NCI-H510A (cell line): ENCODE results near the gene FMOD.

Experiments
- DNase-seq: peaks from one replicate; lab custom pipeline; 2025; lab: John Stamatoyannopoulos, UW

Gene FMOD

DNA sequence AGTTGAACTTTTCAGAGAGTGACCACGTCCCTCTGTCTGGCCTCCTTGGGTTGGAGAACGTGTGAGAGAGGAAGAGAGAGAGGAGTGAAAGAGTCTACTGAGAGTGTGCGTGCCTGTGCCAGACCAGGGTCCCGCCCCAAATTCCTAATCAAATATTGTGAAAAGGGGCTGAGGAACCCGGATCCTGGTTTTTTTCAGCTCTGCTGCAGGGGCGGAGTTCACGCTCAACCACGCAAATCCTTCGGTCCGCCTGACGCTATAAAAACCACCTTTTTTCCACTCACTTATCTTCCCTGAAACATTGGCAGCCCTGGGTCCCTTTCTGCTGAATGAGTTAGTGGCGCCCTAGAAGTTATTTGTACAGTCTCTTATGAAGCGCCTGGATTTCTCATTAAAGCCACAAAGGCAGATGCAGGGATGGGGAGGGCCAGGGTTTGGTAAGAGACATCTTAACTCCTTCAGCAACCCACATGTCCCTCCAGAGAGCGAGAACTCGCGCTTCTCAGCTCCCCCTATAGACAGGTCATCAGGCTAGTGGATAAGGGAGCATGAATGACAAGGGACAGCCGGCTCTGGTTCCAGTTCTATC lies at the start of gene FMOD:
TSS of gene FMOD (minus strand) at position 86 of the 589 bp plus-strand sequence. CDS start 2,852 bp downstream, outside the sequence.
- no peak for DNase-seq

DNA sequence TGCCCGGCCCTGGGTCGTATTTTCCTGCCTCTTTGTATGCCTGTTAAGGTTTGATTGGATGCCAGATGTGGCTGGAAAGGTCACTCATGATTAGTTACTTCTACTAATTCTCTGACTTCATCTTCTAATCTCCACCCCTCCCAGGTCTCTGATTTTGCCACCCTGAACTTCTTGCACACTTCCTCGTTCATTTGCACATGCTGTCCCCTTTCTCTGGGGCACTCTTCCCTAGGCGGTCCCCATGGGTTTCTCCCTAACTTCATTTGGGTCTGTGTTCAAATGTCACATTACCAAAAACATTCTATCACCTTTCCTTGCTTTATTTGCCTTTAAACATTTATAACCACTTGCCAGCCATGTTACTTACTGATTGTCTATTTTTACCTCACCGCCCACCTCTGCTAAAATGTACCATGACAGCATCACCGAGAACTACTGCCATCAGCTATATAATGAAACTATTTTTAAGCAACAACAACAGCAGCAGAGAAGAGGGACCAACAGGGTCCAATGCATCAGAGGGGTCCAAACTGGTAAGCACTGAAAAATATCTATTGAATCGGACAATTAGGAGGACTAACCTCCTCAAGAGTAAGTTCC lies 45.8 kb upstream of the FMOD start:
- no peak for DNase-seq

DNA sequence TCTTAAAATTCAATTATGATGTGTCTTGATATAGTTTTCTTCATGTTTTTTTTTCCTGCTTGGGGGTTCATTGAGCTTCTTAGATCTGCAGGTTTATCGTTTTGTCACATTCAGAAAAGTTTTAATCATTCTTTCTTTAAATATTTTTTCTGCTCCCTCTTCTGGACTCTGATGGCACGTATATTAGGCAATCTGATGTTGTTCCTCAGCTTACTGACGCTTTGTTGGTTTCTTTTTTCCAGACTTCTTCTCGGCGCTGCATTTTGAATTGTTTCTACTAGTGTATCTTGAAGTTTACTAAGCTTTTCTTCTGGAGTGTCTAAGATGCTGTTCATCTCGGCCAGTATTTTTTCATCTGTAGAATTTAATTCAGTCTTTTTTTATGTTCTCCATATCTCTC lies 44.8 kb upstream of the FMOD start:
- DNase-seq = no peak

DNA sequence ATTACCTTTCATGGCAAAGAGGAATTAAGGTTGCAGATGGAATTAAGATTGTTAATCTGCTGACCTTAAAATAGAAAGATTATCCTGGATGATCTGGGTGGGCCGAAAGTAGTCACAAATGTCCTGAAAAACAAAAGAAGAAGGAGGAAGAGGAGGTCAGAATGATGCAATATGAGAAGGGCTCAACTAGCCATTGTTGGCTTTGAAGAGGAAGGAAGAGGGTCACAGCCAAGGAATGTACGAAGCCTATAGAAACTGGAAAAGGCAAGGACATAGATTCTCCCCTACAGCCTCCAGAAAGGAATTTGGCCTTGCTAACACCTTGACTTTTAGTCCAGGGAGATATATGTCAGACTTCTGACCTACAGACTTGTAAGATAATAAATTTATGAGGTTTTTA lies 39.4 kb upstream of the FMOD start:
- DNase-seq = no peak

DNA sequence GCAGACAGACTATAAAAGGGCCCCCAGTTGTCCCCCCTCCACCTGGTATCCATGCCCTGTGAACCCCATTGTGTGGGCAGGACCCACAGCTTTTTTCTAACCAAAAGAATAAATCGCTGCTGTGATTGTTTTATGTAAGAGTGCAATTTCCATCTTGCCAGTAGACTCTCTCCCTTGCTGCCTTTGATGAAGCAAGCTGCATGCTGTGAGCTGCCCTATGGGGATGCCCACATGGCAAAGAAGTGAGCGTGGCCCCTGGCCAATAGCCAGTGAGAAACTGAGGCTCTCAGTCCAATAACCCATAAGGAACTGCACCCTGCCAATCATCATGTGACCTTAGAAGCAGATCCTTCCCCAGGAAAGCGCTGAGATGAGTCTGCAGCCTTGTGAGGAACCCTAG lies 37.8 kb upstream of the FMOD start:
- DNase-seq = no peak

DNA sequence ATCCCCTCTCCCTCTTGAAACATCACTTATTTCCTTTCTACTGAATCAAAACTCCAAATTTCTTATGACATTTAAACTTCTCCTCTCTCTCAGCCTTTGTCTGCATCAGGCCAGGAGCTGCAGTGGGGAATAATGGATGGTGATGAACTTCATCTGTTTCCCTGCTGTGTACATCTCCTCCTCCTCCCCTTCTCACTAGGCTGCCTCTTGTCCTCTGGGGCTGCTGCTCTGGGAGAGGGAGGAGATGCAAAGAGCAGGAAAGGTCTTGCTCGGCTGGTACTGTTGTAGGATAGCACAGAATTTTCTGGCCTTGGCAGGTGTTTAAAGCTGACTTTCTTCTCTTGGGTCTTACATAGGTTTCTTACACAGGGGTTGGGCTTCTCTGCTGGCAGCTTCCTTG lies 31.1 kb upstream of the FMOD start:
- DNase-seq = no peak

DNA sequence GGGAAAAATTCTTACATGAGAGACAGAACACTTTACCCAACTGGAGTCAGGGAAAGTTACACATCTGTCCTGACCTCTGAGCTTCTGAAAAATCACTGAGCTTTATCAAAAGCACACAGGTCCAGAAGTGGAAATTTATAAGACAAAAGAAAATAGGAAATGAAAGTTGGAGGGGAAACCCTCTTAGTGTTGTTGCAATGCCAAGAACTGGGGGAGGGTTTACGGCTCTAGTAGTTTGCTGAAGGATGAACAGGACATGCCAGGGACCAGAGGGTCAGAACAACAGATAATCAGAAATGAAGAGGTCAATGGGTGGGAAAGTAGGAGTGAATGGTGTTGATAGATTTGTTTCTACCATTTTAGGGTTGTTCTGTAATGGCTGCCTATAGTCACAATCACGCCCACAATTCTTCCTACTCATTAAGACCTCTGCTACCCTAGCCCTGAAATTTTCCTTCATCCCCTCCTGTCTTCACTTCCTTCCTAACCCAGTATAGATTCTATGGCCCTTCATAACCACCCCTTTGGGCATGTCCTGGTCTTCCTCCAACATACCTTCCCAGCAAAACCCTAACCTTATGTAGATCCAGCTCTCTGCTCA lies 30.3 kb upstream of the FMOD start:
- DNase-seq = no peak

DNA sequence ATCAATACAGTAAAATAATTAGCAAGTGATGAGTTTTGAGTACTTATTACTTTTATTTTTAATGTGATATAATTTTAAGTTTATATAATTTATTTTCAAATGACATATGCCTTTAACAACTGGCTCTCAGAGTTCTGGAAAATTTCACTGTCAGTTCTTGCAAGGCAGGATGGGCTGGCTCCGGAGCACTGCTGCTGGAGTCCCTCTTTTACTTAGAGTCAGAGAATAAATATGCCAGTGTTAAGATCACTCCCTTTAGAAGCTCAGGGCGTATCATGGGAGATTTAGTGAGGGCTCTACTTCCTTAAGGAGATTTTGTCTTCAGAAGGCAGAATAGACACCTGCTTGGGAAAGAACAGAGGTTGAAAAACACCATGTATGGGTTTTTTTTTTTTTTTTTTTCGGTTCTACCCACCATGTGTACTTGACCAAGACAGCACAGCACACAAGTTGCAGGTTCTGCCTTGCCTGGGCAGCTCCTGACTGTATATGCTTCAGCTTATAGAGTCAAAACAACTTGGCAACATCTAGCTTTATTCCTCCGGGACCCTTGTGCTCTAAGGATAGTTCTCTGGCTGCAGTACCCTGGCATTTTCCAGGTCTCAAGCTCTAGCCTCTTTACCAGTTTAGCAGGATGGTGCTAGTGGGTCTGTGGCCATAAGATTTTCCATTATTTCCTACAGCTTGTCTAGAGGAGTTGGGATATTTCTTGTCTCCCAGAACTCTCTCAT lies 29.7 kb upstream of the FMOD start:
- no peak for DNase-seq

DNA sequence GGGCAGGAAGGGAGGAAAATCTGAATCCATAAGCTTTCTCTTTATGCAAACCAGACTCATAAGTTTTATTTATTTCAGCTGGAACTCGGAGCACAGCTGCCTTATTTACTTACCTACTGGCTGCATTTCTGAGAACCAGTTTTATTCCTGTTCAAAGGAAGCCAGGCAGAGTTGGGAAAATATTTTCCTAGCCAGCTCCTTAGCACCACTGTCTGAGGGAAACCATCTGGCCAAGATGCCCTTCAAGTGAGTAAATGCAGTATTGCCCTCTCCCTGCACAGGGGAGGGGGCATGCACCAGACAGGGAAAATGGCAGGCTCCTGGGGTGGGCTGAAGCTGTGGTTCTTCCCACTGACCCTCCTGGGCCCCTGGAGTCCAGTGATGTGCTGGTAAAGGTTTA lies 28.9 kb upstream of the FMOD start:
- DNase-seq = no peak

DNA sequence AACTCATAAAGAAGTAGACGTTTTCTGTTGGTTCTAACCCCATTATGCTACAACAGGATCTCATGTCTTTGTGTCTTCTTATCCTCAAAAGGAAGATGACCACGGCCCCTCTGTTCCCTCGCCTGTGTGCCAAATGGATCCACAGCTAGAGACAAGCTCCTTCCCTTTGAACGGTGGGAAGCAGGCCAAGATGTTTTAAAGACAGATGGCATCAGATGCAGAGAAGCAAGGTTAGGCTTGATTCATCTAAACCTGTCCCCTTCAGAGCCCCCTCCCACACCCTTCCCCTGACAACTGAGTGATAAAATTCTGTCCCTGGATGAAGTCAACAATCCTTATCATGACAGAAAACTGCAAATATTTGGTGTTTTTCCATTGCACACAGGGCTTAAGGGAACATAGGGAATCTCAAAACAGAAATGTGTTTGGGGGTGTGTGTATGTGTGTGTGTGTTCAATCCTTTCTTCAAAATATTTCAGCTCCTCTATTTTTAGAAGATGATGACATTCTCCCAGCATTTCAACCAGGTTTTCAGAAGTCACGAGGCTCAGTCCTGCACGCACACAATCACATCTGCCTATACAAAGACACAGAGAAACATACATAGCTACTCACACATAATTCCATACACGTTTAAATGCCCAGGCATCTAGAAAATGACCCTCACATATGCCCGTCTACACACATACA lies 27.8 kb upstream of the FMOD start:
- no peak for DNase-seq

DNA sequence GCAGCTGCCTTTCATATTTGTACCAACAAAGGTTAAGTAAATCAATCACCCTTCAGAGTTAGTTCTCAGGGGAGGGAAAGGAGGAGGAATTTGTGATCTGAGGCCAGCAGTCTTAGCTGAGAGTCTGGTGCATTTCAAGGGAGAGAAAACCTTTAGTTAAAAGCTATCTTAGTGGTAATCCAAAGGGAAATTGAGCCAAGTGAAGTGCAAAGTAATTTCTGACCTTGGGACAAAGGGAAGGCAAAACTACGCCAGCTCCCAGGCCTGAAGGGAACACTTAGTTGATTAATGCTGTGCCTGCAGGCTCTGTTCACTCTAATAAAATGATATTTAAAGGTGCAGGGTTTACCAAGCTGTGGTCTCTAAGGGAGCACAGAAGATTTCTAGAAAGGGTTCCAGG lies 23.1 kb upstream of the FMOD start:
- DNase-seq = no peak

DNA sequence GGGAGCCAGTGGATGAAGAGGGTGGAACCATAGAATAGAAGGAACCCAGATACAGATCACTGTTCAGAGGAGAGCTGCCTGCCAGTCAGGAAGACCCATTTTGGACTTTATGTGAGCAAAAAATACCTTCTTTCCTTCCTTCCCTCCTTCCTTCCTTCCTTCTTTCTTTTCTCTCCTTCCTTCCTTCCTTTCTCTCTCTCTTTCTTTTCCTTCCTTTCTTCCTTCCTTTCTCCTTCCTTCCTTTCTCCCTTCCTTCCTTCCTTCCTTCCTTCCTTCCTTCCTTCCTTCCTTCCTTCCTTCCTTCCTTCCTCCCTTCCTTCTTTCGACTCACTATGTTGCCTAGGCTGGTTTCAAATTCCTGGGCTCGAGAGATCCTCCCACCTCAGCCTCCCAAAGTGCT lies 22.1 kb upstream of the FMOD start:
- DNase-seq = no peak

DNA sequence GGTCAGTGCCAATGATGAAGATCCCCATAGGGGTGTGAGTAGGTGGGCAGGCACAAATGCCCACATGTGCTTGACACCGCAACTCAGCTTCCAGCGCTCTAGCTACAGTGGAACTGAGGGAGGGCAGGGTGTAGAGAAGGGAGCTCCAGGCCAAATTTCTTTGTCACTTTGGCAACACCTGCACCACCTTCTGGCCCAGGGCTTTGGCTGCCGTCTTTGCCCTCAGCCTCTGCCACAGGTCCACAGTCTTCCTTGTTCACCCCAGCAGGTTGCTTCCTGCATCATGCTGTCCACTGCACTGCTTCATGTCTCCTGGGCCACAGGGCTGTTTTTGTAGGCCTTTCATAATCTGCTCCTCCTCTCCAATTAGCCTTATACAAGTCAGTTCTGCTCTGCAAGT lies 20.4 kb upstream of the FMOD start:
- DNase-seq = no peak

DNA sequence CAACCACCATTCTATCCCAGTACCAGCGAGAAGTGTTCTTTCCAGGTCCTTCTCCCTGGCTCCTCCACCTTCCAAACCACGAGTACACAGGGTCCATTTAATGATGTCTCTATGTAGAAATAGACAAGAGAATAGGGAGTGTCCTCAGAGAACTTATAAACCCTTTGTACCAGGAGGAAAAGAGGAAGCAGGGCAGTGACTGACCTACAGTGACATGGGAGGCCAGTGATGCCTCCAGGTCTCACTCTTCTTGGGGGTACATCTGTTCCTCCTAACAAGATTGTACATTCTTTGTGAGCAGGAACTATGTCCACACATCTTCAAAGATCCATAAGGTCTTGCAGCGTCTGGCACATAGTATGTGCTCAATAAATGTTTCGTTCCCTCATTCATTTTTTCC lies 18.7 kb upstream of the FMOD start:
- no peak for DNase-seq

DNA sequence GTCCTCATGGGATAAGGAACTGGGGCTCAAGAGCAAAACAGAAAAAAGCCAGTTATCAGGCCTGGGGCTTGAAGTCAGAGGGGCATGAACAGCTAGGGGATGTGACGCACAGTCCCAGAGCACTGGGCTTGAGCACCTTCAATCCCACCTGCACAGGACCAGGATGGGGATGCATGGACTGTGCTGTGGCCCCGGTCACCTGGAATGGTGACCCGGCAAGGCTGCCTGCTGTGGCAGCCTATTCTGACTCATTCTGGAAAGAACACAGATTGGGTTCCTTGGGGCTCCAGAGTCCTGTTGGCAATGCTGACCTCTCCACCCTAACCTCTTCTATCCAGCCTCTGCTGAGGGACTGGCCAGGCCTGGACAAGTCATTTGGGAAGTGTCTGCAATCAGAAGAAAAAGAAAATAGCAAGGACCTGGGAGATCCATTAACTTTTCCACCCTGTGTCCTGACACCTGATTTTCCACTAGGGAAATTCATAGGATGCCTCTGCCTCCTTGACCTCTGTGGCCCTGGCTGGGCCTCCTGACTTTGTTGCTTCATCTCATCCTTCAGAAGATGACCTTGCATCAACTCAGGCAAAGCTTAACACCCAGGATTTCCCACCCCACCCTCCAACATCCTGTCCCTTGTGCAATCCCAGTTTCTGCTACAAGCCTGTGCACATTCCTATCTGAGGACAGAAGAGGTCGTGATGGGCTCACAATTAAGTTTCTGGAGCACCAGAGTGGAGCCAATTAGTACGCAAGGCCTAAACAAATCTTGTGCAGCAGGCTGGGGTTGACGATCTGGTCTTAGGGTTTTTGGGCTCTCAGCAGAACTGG lies 17.9 kb upstream of the FMOD start:
- no peak for DNase-seq

DNA sequence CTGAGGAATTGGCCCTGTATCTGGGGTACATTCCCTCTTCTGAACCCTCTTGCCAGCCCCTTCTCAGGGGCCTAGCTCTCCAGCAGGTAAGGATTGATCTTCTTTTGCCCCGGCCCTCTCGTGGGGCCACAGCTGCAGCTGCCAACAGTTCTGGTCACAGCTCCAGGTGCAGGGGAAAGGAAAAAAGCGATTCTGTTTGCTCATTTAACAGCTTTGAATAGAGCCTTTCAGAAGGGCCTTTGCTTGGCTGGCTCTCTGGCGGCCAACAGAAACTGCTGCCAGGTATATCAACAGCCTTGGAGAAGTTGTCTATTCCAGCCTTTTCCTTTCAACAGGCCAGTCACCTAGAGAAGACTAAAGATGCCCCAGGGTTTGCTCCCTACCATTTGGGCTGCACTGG lies 16.1 kb upstream of the FMOD start:
- peak; percentile 22 for DNase-seq

DNA sequence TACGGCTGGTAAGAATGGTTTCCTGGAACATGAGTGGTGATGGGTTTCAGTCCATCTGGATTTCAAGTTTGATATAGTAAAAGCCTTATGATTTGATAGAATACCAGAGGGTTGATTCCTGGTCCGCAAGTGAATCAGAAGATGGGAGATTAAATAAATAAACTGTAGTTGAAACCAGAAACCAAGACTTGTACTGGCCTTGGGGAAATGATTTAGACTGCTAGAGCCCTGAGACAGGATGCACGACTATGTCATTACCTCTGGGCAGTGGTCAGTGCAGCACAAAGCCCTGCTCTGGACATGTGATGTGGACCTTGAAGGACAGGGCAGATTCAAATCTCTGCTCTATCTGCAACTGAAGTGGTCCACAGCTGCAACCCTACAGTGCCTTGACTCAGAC lies 15.6 kb upstream of the FMOD start:
- no peak for DNase-seq

DNA sequence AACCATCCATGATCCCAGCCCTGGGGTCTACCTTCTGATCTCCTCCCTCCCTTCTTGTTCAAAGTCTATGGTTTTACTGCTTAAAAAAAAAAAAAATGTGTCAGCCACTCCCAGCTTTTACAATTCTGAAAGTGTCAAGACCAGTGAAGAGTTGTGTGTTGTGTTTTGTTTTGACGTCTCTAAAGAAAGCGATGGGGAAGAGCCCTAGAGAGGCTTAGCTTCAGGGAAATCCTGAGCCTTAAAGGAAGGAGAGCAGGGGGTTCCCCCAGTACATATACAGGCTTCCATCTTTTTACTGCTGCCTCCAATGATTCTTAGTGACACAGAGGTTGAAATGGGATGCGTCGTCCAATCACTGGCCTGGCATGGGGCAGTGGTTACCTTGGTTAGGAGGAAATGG lies 13.9 kb upstream of the FMOD start:
- no peak for DNase-seq

DNA sequence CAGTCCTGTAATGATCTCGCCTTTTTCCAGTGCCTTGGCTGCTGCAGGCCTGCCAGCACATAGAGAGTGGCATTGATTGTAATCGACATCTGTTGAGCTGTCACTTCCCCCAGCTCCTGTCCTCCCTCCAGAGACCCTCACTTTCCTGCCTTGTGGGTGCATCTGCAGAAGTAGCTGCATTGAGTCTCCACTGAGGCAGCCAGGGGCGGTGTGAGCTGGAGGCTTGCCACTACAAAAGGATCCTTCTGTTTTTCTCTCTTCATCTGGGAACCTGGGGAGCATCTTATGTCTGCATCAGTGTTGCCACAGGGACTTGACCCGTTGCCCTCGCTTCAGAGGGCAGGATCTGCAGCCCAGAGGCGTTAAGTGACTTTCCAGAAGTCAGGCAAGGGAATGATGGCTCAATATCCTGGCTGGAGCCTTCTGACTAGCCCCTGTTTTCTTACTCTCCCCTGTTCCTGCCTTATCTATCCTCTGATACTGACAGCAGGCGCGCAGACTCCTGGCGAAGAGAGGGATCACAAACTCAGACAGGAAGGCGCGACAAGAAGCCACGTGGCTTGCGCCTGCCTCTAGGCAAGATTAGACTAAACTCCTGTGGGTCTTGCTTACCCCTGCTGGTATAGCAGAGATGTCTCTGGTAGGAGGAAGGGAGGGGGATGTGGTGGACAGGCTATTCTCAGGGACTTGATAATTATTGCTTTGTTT lies 13.3 kb upstream of the FMOD start:
- no peak for DNase-seq

DNA sequence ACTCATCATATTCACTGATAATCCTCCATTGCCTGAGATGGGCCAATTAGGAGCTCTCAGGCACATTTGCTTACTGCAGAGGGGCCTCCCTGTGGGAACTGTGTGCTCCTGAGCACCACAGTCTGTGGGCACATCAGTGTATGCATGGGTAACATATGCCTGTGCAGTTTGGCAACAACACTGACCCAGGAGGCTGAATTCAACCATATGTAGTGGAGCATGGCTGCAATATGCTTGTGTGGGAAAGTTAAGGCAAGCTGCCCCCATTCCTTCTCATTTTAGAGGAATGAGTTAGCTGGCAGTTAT lies 11.8 kb upstream of the FMOD start:
- DNase-seq = no peak

DNA sequence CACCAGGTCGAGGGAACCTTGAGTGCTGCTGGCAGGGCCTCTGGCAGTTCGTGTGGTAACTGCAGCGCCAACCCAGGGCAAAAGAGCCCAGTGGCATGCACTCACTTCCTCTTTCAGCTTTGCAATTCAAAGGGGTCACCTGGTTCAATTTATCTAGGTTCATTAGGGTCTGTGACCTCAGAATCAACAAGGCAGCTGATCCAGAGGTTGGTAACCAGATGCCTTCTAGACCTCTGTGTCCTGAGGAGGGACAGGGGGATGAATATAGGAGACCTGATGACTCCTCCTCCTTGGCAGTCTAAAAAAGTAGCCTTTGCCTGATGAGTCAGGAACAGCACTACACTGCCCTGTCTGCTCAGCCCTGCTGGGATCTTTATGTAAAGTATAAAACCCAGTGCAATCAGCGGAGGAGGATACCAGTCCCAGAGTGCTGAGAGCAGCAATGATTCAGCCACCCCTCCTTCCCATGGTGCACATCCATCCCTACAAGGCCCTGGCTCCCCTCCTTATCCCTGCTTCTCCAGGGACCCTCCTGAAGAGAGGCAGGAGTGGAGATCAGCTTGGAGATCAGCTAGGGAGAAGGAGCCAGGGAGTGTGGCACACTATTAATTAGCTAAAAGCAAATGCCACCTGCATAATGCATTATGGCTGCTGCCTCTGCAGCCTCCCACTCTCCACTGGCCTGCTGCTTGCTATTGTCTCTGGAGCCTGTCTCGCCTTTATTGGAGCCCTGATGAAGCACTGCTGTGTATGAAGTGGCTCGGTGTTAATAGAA lies 11.2 kb upstream of the FMOD start:
- DNase-seq = no peak
